HTERT RPE-1 (cell line): ENCODE data around the gene RASA3.
"Not testable (repeated sequence)": the region's sequence is repeated elsewhere in the genome, so short reads cannot be mapped to it uniquely, and the experiment has no call there.

Experiments used
- in situ Hi-C: fragments of 300-500 bp; cut with MboI; formaldehyde crosslinking; loops from 4 replicates; pipeline ENCODE4 v1.14.3; 2020; ENCODE audit warnings: low sequenced_read_pairs

The RASA3 gene

DNA sequence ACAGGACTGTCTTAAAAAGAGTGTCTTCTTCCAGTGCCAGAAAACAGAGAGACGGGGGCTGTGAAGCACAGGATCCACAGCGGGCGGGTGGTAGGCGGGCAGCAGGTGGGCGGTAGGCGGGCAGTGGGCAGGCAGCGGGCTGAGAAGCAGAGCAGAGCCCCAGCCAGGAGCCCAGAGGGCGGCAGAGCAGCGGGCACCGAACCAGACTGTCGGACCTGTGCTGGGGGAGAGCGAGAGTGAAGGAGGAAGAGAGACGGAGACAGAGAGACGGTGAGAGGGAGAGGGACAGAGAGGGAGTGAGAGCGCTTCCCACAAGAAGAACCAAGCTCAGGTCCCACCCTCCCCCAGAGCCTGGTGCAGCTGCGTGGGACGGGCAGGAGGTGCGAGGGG, 30.3 kb downstream of the RASA3 start:
- in situ Hi-C loops = no loop called here

DNA sequence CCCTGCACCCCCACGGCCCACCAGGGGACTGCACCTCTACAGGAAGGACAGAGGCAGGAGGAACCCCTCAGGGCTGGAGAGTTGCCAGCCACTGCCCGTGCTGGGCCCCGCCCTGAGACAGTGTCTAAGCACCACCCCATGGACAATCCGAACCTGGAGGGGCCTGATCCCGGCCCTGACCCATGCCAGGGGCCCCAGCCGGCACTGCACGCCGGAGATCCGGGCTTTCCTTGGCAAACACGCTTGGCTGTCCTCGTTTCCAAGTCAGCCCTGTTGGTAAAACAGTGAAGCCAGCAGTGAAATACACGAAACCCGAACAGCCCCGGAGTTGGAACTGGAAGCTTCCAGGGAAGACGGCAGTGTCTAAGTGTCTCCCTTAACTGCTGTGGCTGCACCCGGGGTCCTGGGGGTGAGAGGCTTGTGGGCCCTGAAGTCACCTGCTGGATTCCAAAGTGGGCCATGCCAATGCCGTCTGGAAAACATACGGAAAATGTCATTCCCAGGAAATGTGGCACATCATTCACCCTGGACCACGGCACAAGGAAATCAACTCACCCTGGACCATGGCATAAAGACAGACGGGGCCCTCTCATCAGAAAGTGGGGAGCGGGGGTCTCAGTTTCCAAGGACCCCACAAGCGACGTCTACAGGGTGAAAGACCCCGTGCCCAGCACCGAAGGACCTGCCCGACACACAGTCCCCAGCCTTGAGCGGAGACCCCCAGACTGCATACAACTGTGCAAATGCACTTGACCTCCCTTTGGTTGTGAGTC, 30.9 kb downstream of the RASA3 start:
- in situ Hi-C loops = no loop called here

DNA sequence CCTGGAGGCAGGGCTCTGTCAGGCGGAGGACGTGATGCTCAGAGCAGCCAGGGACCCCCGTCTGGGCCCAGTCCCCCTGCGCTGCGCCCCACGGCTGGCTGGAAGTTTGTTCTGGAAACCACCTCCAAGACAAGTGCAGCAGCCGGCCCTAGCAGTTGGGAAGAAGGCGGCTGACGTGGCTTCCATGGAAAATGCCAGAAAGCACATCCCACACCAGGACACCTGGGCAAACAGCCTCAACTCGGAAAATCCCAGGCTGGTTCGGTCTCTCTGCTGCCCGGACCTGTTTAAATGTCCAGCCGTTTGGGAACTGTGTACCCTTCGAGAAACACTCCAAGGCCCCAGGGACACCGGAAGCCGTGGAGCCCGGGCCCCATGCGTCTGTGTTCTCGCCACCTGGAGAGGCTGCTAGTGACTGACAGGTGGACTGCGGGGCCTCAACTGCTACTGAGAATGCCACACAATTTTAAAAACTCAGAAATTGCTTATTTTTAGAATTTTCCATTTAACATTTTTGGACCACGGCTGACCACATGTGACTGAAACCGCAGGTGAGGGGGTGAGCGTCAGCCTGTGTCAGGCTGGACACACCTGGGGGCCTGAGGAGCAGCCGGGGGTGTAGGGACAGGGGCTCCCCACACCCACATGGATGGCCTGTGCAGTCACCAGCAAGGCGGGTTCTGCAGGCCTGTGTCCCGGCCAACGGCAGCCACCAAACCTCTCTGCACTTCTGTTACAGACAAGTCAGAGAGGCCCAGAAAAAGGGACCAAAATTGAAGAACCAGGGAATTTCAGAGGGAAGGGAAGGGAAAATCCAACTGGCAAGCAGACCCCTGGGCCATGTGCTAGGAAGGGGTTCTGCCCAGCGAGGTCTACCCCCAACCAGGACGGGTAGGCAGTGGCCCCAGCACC, 31.7 kb downstream of the RASA3 start:
- in situ Hi-C loops = no loop called here

DNA sequence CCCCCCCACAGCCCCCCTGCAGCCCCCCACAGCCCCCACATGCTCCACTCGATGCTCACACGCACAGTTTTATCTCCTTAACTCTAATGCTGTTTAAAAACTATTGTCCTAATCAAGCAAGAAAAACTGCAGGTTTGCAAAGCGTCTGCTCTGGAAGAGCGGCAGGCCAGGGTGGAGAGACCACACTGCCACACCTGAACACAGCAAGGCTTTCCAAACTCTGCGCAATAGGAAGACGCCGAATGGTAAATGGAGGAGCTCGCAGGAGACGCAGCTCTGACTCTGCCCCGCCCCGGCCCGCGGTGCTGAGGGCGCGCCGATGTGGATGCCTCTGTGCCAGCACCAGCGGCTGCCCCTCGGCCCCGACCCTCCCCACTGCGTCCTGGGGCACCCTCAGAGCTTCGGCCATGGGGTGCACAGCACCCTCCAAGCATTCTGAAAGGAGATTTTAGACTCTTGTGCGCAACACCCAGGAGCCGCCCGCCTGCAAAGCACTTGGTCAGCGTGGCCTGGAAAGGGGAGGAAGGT, 32.4 kb downstream of the RASA3 start:
- in situ Hi-C loops = no loop called here

DNA sequence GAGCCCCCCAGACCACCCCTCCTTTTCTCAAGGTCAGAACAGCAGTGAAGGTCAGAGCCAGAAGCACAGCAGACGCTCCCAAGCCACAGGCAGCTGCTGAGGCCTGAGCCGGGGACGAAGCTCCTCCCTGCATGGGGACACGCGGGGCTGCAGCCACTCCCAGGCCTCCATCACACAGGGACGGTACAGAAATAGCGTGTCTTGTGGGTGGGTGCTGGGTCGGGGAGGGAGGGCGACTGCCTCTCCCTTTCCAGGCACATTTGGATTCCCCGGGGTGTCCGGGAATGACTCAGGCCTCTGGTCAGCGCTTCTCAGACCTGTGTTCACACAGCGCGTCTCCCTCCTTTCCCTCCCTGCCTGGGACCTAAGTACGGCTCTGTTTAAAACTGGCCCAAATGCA, 33.2 kb downstream of the RASA3 start:
- in situ Hi-C loops = no loop called here

DNA sequence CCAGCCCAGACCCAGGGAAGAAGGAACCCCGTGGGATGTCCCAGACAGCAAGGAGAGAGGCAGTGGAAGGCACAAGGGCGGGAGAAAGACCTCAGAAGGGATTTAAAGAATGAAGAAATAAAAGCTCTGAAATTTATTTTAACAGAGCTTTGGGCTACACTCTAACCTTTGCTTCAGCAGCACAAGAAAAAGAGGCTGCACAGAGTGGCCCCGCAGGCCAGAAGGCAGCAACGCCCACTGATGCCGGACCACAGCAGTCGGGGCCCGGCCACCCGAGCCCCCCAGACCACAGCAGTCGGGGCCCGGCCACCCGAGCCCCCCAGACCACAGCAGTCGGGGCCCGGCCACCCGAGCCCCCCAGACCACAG, 33.8 kb downstream of the RASA3 start:
- in situ Hi-C loops = not testable (repeated sequence)

DNA sequence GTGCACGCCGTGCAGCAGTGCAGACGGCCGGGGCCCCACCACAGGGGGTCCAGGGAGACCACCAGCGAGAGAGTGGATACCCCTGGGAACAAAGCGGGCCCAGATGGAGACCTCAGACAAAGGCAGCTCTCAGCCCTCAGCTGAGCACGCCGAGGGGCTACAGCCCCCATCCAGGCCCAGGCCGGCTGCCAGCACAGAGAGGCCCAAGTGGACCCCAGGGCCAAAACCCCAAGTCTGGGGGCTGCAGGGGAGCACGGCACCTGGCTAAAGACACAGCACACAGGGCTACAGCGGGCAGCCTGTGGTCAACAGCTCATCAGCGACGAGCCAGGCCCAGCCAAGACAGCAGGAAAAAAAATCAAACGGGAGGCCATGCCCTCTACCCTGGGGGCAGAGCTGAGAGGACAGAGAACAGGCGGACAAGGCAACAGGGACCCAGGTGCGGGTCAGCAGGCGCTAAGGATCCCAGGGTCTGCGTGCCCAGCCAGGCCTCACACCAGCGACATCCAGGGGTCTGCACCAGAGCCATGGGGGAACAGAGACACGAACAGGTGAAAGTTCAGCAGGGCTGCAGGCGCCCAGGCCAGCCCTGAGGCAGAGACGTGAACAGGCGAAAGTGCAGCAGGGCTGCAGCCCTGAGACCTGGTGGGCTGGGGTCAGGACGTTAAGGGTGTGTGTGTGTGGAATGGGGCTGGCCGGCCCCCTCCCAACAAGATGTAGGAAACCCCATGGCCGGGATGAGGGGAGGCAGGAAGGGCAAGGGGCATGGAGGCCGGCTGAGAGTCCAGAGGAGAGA, 34.3 kb downstream of the RASA3 start:
- in situ Hi-C loops = no loop called here

DNA sequence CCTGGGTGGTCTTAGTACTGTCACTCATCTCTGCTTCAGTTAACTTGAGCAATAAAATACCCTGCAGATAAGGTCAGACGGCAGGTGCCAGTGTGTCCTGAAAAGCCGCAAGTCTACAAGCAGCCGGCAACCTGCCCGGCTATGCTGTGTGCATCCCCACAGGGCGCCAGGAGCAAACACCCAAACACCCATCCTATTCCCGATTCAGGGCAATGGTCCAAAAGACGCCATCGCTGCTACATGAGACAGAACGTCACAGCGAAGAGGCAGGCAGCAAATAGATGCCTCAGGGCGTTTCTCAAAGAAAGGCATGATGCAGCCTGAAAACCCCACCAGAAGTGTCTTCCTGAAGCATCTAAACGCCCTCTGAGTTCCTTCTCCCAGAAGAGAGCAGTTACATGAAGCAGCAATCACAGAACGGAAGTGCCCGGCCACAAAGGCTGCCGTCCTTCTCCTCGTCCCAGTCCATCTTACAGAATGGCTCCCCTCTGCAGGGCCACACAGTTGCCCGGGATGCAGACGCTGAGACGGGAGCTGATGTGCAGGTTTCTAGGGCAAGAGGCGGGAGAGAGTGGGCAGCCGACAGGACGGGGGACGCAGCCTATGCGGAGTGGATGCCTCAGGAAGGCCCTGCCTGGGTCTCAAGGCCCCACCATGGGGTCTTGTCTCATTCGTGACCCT, 35.1 kb downstream of the RASA3 start:
- in situ Hi-C loops = no loop called here

DNA sequence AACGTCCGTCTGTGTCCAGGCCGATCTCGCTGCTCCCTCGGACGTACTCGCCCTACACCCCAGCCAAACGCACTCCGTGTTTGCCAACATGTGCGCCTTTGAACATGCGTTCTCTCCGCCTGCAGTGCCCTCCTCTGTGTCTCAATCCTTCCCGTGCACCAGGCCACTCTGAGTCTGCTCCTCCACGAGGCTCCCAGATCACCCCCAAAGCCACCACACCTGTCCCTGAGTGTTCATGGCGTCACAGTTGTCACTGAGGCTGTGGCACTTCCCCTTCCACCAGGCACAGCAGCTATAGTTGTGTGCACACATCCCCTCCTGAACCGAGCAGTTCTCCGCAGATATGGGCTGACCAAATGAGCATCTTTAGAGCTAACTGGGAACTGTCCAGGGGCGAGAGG, 35.6 kb downstream of the RASA3 start:
- in situ Hi-C loops = no loop called here

DNA sequence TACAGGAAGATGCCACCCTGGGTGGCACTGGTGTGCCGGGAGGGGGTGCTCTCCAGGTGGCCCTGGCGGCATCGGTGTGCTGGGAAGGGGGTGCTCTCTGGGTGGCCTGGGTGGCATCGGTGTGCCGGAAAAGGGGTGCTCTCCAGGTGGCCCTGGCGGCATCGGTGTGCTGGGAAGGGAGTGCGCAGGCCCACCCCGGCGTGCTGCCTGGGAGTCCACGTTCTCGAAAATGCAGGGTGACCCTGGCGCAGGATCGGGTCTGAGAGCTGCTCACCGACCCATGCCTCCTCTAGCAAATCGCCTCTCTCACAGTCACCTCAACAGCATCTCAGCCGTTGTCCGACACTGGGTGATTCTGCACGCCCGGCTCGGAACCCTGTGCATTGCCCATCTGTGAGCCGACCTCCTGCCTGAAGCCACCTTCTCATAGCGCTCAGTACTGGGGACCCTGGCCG, 36.4 kb downstream of the RASA3 start:
- in situ Hi-C loops = no loop called here

DNA sequence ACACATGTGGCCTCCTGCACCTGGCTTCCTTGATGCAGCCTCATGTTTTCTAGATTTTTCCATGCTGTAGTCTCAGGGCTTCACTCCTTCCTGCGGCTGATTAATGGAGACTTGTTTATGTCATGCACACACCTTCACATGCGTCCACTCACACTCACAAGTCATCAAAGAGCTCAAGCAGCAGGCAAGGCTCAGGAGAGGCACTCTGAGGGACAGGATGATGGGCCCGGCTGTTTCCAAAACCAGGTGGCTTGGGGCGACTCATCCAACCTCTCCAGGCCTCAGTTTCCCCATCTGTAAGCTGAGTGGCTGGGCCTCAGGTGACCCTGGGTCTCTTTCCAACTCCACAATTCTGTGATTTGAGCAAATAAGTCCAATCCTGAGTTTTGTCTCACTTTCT, 36.9 kb downstream of the RASA3 start:
- in situ Hi-C loops = no loop called here

DNA sequence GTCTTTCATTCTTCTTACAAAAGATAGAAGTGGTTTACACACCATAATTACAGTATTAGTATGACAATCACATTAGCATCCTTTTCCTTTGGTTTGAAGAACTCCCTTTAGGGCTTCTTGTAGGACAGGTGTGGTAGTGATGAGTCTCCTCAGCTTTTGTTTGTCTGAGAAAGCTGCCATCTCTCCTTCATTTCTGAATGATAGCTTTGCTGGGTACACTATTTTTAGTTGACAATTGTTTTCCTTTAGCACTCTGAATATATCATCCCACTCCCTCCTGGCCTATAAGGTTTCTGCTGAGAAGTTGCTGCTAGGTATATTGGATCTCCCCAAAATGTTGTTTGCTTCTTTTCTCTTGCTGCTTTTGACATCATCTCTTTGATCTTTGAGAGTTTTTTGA, 39.3 kb downstream of the RASA3 start:
- in situ Hi-C loops = no loop called here

DNA sequence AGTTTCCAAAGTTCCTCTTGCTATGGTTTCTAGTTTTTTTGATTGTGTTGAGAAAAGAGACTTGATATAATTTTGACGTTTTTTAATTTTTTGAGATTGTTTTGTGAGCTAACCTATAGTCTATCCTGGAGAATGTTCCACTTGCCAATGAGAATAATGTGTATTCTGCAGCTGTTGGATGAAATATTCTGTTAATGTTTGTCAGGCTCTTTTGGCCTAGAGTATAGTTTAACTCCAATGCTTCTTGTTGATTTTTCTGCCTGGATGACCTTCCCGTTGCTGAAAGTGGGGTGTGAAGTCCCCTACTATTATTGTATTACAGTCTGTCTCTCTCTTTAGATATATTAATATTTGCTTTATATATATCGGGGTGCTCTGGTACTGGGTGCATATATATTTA, 40.0 kb downstream of the RASA3 start:
- in situ Hi-C loops = no loop called here

DNA sequence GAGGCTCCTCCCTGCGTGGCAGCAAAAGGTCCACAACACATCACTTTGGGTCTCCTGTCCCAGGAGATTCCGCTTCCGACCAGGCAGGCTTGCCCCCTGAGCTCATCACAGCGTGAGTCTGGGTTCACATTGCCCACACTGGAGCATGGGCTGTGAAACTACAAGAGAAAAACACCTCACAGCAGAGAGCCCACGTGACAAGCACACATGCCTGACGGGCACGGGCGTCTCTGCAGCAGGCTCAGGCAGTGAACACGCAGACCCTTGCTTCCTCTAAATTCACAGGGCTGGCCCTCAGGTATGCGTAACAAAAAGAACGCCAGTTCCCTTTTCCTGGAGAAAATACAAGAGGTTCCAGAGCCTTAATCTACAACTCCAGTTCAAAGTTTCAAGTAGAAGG, 41.9 kb downstream of the RASA3 start:
- in situ Hi-C loops = no loop called here

DNA sequence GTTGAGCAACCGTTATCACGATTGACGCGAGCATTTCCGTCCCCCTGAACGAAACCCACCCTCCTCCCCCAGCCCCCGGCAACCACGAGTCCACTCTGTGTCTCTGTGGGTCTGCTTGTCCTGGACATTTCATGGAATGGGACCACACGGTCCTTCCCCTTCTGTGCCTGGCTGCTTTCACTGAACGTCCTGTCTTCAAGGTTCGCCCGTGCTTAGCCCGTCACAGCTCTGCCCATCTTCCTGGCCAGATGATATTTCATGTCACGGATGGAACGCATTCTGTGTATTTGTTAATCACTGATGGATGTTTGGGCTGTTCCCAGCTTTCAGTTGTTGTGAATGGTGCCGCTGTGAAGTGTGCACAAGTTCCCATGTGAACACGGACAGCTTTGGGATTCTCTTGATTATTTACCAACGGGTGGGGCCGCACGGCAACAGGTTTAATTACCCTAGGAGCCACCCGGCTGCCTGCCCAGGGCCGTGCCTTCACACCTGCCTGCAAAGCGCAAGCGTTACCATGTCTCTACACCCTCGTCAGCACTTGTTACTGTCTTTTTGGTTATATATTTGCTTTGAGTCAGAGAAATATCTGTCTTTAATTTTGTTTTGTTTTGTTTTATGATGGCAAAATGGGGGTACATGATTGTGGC, 42.5 kb downstream of the RASA3 start:
- in situ Hi-C loops = no loop called here

DNA sequence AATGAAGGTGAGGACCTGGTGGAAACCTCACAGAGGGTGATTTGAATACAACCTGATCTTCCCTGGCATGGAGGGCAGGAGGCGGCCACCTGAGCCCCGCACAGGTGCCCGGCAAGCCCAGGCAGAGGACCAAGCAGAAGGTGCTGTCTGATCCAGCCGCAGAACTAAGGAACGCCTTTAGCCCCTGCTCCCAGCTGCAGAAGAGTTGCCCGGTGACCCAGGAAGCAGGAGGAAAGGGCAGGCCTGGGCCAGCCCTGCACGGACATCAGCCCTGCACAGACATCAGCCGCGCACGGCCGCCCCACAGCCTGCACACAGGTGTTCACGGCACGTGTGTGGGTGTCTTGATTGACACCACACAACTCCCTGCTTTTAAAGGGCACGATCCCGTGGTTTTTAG, 43.1 kb downstream of the RASA3 start:
- in situ Hi-C loops = no loop called here

DNA sequence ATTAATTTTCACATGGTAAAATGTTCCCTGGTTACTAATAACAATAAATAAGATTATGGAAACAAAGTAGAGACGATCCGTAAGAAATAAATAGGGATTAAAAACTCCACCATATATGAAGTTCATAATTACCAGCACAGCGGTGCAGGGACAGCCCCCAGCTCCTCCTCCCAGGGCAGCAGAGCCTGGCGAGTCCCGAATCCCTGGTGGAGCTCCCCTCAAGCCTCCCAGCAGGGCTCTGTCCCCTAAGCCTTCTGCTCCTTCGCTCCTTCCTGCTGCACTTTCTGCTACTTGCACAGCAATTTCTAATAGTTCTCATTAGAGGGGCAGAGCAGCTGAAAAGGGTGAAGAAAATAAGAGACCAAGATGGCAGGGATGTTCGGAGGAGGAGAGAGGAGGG, 43.6 kb downstream of the RASA3 start:
- in situ Hi-C loops = no loop called here

DNA sequence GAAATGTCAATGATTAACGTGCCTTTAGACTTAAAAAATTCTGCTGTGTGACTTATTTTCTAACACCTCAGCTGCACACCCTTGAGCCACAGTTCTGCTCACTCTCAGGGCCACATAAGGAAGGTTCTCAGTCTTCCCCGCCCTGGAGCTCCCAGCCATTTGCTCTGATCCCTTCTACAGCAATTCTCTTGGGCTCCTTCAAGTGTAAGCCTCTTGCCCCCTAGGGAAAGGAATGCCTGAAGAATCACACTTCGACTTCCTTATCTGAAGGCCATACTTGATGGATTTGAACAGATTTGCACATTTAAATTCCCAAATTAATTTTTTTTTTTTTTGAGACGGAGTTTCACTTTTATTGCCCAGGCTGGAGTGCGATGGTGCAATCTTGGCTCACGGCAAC, 44.2 kb downstream of the RASA3 start:
- in situ Hi-C loops = no loop called here

DNA sequence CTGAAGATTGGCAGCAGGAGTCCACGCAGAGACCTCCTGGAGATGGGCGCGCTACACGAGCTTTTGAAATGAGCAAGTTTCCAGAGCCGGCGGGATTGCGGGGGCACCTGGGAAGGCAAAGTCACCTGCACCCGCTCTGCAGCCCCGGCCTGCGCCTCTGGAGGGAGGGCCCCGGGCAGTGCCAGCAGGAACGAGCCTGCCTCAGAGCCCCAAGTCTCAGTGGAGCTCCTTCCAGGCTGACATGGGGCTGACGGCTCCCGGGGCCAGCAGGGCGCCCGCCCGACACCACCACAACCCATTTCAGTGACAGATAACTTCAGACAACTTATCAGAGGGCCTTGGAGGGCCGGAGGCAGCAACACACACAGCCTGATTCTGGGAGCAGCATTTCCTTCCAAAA, 45.0 kb downstream of the RASA3 start:
- in situ Hi-C loops = no loop called here
